IMR-90 (cell line): ENCODE data around the gene NR4A2. TPM values are rescaled to one million over a fixed set of nuclear protein-coding genes. Genes with fewer than 3 reads are reported as not detected.

Experiments used
- ATAC-seq: fragments of 200-7000 bp; cut with Tn5 transposase; 2 replicates; pipeline ENCODE4 v1.9.1; 2020; ENCODE audit warnings: low read depth, mild to moderate bottlenecking, moderate library complexity
- BruUV-seq: library from RNA; stranded (reverse); fragments of 400-500 nt; replicated peaks from 2 replicates; lab custom pipeline; 2021; lab: Mats Ljungman, UMichigan
- CTCF ChIA-PET: fragments of 300-600 bp; formaldehyde crosslinking; extraction: SDS; loops from one replicate; lab custom pipeline; 2021; ENCODE audit warnings: antibody characterized with exemption; lab: Yijun Ruan, JAX
- POLR2A ChIA-PET: fragments of 300-600 bp; sonication (Branson Sonifier 250); formaldehyde crosslinking; loops from one replicate; lab custom pipeline; 2022; ENCODE audit warnings: antibody characterized with exemption; ENCODE audit not compliant: unreplicated experiment; lab: Charles Lee
- DNase-seq: peaks from one replicate; pipeline ENCODE4 v3.0.0; 2013
- H2AFZ ChIP-seq: replicated peaks from 2 replicates; pipeline ENCODE3; 2013; ENCODE audit warnings: low read length, mild to moderate bottlenecking; ENCODE audit not compliant: poor library complexity
- H2AK5ac ChIP-seq: 2 replicates; pipeline ENCODE4 v1.6.1; 2013; ENCODE audit warnings: low read depth, low read length, inconsistent platforms
- H2AK9ac ChIP-seq: replicated peaks from 2 replicates; pipeline ENCODE3; 2013; ENCODE audit warnings: mild to moderate bottlenecking, low read depth, low read length, moderate library complexity; ENCODE audit not compliant: poor library complexity
- H2BK120ac ChIP-seq: 2 replicates; pipeline ENCODE4 v1.6.1; 2013; ENCODE audit warnings: low read depth, low read length, inconsistent platforms
- H2BK15ac ChIP-seq: 3 replicates; pipeline ENCODE4 v1.6.1; 2013; ENCODE audit warnings: low read depth, low read length, inconsistent platforms
- H2BK20ac ChIP-seq: 2 replicates; pipeline ENCODE4 v1.6.1; 2013; ENCODE audit warnings: low read depth, mild to moderate bottlenecking, inconsistent platforms, low read length, moderate library complexity
- H2BK5ac ChIP-seq: 2 replicates; pipeline ENCODE4 v1.6.1; 2013; ENCODE audit warnings: mild to moderate bottlenecking, low read depth, low read length, inconsistent platforms; ENCODE audit not compliant: poor library complexity, severe bottlenecking
- H3K14ac ChIP-seq: replicated peaks from 2 replicates; pipeline ENCODE4 v1.6.1; 2013; ENCODE audit warnings: low read depth, low read length, inconsistent platforms
- H3K18ac ChIP-seq: 2 replicates; pipeline ENCODE4 v1.6.1; 2013; ENCODE audit warnings: low read depth, low read length, control low read depth
- H3K23ac ChIP-seq: 2 replicates; pipeline ENCODE4 v1.6.1; 2013; ENCODE audit warnings: low read depth, low read length, inconsistent platforms
- H3K27ac ChIP-seq: 2 replicates; pipeline ENCODE4 v1.5.1; 2013; ENCODE audit warnings: mild to moderate bottlenecking, control low read depth, low read length; ENCODE audit not compliant: insufficient read depth
- H3K27me3 ChIP-seq: 2 replicates; pipeline ENCODE4 v1.6.1; 2013; ENCODE audit warnings: low read length; ENCODE audit not compliant: control insufficient read depth, insufficient read depth
- H3K36me3 ChIP-seq: 2 replicates; pipeline ENCODE4 v1.6.1; 2013; ENCODE audit warnings: low read length, mixed read lengths; ENCODE audit not compliant: control insufficient read depth, insufficient read depth
- H3K4ac ChIP-seq: 2 replicates; pipeline ENCODE4 v1.6.1; 2013; ENCODE audit warnings: low read depth, low read length, inconsistent platforms
- H3K4me1 ChIP-seq: 2 replicates; pipeline ENCODE4 v1.6.1; 2013; ENCODE audit warnings: low read length, mixed read lengths; ENCODE audit not compliant: control insufficient read depth, insufficient read depth
- H3K4me2 ChIP-seq: 2 replicates; pipeline ENCODE4 v1.6.1; 2013; ENCODE audit warnings: low read depth, mild to moderate bottlenecking, control low read depth, low read length, moderate library complexity
- H3K4me3 ChIP-seq: 2 replicates; pipeline ENCODE4 v1.5.1; 2013; ENCODE audit warnings: low read depth, mild to moderate bottlenecking, control low read depth, low read length, moderate library complexity; ENCODE audit not compliant: insufficient read depth
- H3K56ac ChIP-seq: 2 replicates; pipeline ENCODE4 v1.6.1; 2013; ENCODE audit warnings: low read length, inconsistent platforms; ENCODE audit not compliant: insufficient read depth; ENCODE audit errors: extremely low read depth
- H3K79me1 ChIP-seq, 2 experiments: 2 replicates each; pipeline ENCODE4 v1.6.1; 2013; ENCODE audit warnings: low read length in 2 of 2, inconsistent platforms in 1 of 2, low read depth in 1 of 2
- H3K9ac ChIP-seq: 2 replicates; pipeline ENCODE4 v1.6.1; 2013; ENCODE audit warnings: low read depth, low read length, control low read depth
- H3K9me1 ChIP-seq: 2 replicates; pipeline ENCODE4 v1.6.1; 2013; ENCODE audit warnings: low read length, inconsistent platforms; ENCODE audit not compliant: insufficient read depth
- H3K9me3 ChIP-seq: 2 replicates; pipeline ENCODE4 v1.6.1; 2013; ENCODE audit warnings: low read length; ENCODE audit not compliant: control insufficient read depth, insufficient read depth
- H4K20me1 ChIP-seq: 2 replicates; pipeline ENCODE4 v1.6.1; 2013; ENCODE audit warnings: low read length, inconsistent platforms; ENCODE audit not compliant: insufficient read depth
- H4K5ac ChIP-seq: 2 replicates; pipeline ENCODE4 v1.6.1; 2013; ENCODE audit warnings: mild to moderate bottlenecking, low read depth, low read length, control low read depth
- H4K8ac ChIP-seq, 2 experiments: 2 replicates each; pipeline ENCODE4 v1.6.1; 2013; ENCODE audit warnings: low read depth in 2 of 2, low read length in 2 of 2, control low read depth in 1 of 2, inconsistent platforms in 1 of 2
- H4K91ac ChIP-seq: 2 replicates; pipeline ENCODE4 v1.6.1; 2013; ENCODE audit warnings: low read depth, low read length, inconsistent platforms; ENCODE audit not compliant: insufficient read depth
- BHLHE40 ChIP-seq: fragments of 150-350 bp; IDR thresholded peaks from 2 replicates; pipeline ENCODE4 v1.6.1; 2016; ENCODE audit warnings: mild to moderate bottlenecking, low read depth, low read length
- CEBPB ChIP-seq: IDR thresholded peaks from 2 replicates; pipeline ENCODE4 v1.6.1; 2012; ENCODE audit warnings: low read depth, low read length, improper control_type of control experiment
- CHD1 ChIP-seq: IDR thresholded peaks from 2 replicates; pipeline ENCODE4 v1.6.1; 2012; ENCODE audit warnings: low read depth, low read length, improper control_type of control experiment
- ELK1 ChIP-seq: fragments of 150-350 bp; IDR thresholded peaks from 2 replicates; pipeline ENCODE4 v1.6.1; 2016; ENCODE audit warnings: low read depth, mild to moderate bottlenecking, low read length, moderate library complexity, borderline replicate concordance
- MAFK ChIP-seq: IDR thresholded peaks from 2 replicates; pipeline ENCODE4 v1.6.1; 2012; ENCODE audit warnings: low read depth, low read length, improper control_type of control experiment
- MAZ ChIP-seq: IDR thresholded peaks from 2 replicates; pipeline ENCODE4 v1.6.1; 2012; ENCODE audit warnings: low read depth, mild to moderate bottlenecking, low read length, improper control_type of control experiment, moderate library complexity, borderline replicate concordance
- POLR2A ChIP-seq: IDR thresholded peaks from 2 replicates; pipeline ENCODE4 v1.6.1; 2012; ENCODE audit warnings: mild to moderate bottlenecking, low read depth, low read length
- RAD21 ChIP-seq: IDR thresholded peaks from 2 replicates; pipeline ENCODE4 v1.6.1; 2012; ENCODE audit warnings: low read length, improper control_type of control experiment
- RCOR1 ChIP-seq: IDR thresholded peaks from 2 replicates; pipeline ENCODE4 v1.6.1; 2012; ENCODE audit warnings: mild to moderate bottlenecking, low read length, improper control_type of control experiment; ENCODE audit not compliant: insufficient replicate concordance
- SMC3 ChIP-seq: fragments of 150-350 bp; IDR thresholded peaks from 2 replicates; pipeline ENCODE4 v1.6.1; 2016; ENCODE audit warnings: low read depth, mild to moderate bottlenecking, antibody characterized with exemption, low read length, moderate library complexity
- USF2 ChIP-seq: fragments of 150-350 bp; IDR thresholded peaks from 2 replicates; pipeline ENCODE4 v1.6.1; 2017; ENCODE audit warnings: mild to moderate bottlenecking, antibody characterized with exemption, low read length, low read depth
- dilution Hi-C: fragments of 300-500 bp; cut with HindIII; formaldehyde crosslinking; loops from one replicate; pipeline ENCODE4 v1.14.3; 2018; ENCODE audit warnings: low sequenced_read_pairs; ENCODE audit not compliant: unreplicated experiment
- in situ Hi-C: fragments of 300-500 bp; cut with MboI; formaldehyde crosslinking; loops from 3 replicates; pipeline ENCODE4 v1.14.3; 2019; ENCODE audit warnings: low sequenced_read_pairs, inconsistent platforms, mixed read lengths
- intact Hi-C: fragments of 100-400 bp; cut with micrococcal nuclease; formaldehyde crosslinking; loops from 2 replicates; pipeline ENCODE4 v1.10.0; 2022
- polyA plus RNA-seq, 3 experiments: library from polyadenylated mRNA; depleted of rRNA; stranded (reverse); fragments of >200 nt; gene quantifications; 2 replicates each; pipeline ENCODE4 v1.2.3, GENCODE V29; 2012; ENCODE audit warnings: low replicate concordance in 1 of 3
- total RNA-seq: library from RNA; depleted of rRNA; stranded (reverse); fragments of >200 nt; gene quantifications from 2 replicates; pipeline ENCODE4 v1.2.3, GENCODE V29; 2012
- TF ChIP-seq, protein P1 (sequence below): conservative IDR thresholded peaks from 2 replicates; pipeline ENCODE4 v1.5.1; 2012; ENCODE audit warnings: mild to moderate bottlenecking, low read depth, low read length, improper control_type of control experiment

The NR4A2 gene
- total and polyA plus RNA-seq, 2 of the 4 experiments (the other 2 are of a cell fraction): 0.72 to 2.3 TPM

- dilution Hi-C loops: no loop called here
- H3K18ac ChIP-seq: no peak overlapping the region
- CTCF ChIA-PET: no interaction called here
These were observed 27.4 kb downstream of the NR4A2 start for GRCh38 chr2:156305121-156305520.

More at GRCh38 chr2:156305121-156305520, 27.4 kb downstream of the NR4A2 start:
- Histone ChIP-seq H3K4me2 (no peak overlapping the region), H3K9ac (no peak overlapping the region), H4K20me1 (no peaks in the 10 kb centered on the region), H3K9me3 (no peaks in the 10 kb centered on the region), H3K4me3 (no peak overlapping the region), H3K14ac (no peak overlapping the region), H3K27ac (no peak overlapping the region), H3K4me1 (no peaks in the 10 kb centered on the region), H4K8ac (no peak overlapping the region), H3K56ac (no peak overlapping the region), H3K4ac (no peak overlapping the region), H3K27me3 (no peaks in the 10 kb centered on the region), H4K5ac (no peak overlapping the region), H2BK20ac (no peak overlapping the region), H2AK5ac (no peak overlapping the region), H2BK5ac (no peak overlapping the region), H4K91ac (no peak overlapping the region), H2BK15ac (no peak overlapping the region), H3K9me1 (no peaks in the 10 kb centered on the region), H3K79me1 (no peaks in the 10 kb centered on the region), H2AFZ (no peak overlapping the region), H2BK120ac (no peak overlapping the region), H3K36me3 (no peaks in the 10 kb centered on the region), H2AK9ac (no peak overlapping the region), H3K23ac (no peak overlapping the region)
- POLR2A ChIA-PET: no interaction called here
- no peak for DNase-seq
- BruUV-seq: no TSS peak
- TF ChIP-seq RAD21 (no peak), MAFK (no peak), CEBPB (no peak), ELK1 (no peak), SMC3 (no peak), BHLHE40 (no peak), CHD1 (no peak), POLR2A (no peak), USF2 (no peak), MAZ (no peak), RCOR1 (no peak)
- TF ChIP-seq, protein P1, sequence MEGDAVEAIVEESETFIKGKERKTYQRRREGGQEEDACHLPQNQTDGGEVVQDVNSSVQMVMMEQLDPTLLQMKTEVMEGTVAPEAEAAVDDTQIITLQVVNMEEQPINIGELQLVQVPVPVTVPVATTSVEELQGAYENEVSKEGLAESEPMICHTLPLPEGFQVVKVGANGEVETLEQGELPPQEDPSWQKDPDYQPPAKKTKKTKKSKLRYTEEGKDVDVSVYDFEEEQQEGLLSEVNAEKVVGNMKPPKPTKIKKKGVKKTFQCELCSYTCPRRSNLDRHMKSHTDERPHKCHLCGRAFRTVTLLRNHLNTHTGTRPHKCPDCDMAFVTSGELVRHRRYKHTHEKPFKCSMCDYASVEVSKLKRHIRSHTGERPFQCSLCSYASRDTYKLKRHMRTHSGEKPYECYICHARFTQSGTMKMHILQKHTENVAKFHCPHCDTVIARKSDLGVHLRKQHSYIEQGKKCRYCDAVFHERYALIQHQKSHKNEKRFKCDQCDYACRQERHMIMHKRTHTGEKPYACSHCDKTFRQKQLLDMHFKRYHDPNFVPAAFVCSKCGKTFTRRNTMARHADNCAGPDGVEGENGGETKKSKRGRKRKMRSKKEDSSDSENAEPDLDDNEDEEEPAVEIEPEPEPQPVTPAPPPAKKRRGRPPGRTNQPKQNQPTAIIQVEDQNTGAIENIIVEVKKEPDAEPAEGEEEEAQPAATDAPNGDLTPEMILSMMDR: no peak
- ATAC-seq: no peak
- in situ Hi-C loops: no loop called here
- intact Hi-C loops: no loop called here
